HG03280 (cell line): ENCODE data around the gene CCDC85C.

Source experiments
- ATAC-seq: cut with Tn5 transposase; IDR thresholded peaks from one replicate; pipeline ENCODE4 v1.9.1; 2021; ENCODE audit warnings: mild to moderate bottlenecking, moderate library complexity; ENCODE audit not compliant: unreplicated experiment

The CCDC85C gene

DNA sequence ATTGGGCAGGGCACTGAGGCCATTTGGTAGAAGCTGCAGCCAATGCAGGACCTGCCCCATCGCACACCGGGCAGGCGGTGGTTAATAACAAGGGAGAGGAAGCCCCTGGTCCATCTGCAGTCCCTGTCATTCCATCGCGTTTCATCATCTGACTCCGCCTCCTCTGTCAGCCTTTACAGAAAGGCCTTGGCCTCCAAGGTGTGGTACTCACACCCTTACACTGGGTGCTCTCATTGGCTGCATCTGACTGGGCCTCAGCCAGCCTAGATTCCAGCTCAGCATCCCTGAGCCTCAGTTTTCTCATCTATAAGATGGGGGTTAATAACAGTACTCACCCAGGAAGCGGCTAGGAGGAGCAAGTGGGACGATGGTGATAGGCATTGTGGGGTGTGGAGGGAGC is 26.2 kb upstream of the CCDC85C start:
- no peak for ATAC-seq

DNA sequence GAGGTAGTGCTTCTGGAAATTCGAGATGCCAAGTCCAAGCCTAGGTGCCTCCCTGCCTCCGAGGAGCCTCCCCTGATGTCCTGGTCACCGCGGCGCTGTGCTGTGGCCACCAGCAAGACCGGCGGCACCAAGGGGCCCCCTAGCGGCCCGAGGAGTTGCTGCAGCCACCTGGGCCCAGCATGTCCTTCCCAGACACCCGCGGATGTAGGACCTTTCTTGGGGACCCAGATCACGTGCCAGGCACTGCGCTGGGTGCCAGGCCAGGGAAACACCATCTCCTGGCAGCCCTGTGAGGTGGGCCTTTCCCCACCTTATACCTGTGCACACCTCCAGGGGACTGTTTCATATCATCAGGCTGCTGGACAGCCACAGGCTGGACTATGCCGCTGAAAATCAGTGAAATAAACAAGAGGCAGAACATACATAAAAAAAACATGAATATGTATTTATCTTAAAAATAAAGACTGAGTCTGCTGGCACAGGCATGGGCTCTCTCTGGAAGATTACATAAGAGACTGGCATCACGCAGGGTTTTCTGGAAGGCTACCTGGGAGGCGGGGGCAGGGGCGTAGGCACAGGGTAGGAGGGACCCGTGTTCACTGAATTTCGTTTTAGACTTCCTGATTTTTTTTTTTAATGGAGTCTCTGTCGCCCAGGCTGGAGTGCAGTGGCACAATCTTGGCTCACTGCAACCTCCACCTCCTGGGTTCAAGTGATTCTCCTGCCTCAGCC is 25.0 kb upstream of the CCDC85C start:
- ATAC-seq, result peak; percentile 64

DNA sequence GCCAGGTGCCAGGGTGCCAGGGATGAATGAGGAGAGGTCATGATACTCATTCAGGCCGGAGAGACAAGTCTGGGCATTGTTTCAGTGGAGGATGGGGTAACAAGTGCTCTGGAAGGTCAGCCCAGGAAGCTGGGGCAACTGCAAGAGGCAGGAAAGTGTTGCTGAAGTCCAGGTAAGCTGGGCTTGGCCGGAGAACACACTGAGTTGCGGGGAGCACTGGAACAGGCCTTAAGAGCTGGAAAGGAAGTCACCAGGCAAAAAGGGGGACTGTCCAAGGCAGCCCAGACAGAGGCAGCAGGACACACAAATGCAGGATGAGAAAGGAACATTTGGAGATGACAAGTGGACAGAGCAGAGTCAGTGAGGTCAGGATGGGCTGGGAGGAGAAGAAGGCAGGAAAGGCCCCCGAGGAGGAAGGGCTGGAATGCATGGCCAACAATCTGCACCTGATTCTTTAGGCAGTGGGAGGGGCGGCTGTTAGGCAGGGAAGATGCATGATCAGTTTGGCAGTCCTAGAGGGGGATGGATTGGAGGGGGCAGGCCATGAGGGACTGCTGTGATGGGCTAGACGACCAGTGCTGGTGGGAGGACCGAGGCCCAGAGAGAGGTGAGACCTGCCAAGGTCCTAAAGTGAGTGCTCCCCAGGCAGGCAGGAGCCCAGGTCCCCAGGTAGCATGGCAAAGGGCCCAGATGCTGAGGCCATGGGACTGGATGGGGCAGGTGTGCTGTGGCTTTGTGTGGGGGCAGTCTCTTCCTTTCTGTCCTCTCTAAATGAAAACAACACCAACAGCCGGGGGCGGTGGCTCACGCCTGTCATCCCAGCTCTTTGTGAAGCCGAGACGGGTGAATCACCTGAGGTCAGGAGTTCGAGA is 23.7 kb upstream of the CCDC85C start:
- ATAC-seq, result no peak

DNA sequence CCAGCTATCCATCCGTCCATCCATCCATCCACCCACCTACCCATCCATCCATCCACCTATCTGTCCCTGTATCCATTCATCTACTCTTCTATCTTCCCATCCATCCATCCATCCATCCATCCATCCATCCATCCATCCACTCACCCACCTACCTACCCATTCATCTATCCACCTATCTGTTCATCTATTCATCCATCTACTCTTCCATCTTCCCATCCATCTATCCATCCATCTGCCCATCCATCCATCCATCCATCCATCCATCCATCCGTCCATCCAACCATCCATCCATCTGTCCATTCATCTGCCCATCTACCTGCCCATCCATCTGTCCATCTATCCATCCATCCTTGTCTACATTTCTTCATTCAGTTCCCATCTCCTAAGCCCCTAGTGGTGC is 23.1 kb upstream of the CCDC85C start:
- ATAC-seq, result no peak

DNA sequence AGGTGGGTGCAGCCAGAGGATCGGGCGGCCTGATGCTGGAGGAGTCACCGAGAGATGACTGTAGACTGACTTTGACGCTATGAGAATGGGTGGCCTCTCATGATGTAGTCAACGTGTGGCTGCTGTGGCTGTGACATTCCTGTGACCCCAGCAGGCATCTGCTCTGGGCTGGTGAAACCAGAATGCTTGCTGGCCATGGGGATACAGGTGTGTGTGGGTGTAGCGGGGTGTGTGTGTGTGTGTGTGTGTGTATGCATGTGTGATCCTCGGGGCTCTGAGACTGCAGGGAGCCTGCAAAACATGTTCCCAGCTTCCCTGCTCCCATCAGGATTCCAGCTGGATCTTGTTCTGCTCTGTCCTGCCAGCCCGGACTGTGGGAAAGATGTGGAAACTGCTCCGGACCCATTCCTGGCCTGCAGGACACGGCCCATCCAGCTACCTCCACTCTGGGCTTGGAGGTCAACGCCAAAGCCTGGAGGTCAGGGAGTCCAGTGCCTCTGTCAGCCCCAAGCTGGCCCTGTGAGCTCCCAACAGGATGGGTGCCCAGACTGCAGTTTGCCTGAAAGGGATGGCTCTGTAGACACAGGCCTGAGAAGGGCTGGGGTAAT is 22.1 kb upstream of the CCDC85C start:
- no peak for ATAC-seq

DNA sequence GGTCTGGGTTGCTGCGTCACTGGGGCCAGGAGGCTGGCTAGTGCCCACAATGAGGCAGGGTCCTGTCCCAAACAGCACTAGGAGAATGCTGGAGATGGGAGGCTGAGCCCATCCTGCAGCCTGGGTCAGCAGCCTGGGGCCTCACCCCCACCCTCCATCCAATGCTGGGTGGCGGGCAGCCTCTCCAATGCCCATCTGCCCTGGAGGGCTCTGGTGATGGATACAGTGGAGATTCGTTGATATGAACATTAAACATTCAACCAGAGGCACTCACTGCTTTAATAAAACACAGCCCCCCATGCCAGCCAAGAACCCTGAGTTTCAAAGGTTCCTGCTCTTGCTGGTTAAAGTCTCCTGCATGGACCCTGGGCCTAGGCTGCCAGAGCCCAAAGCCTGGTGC is 21.5 kb upstream of the CCDC85C start:
- ATAC-seq, result no peak

DNA sequence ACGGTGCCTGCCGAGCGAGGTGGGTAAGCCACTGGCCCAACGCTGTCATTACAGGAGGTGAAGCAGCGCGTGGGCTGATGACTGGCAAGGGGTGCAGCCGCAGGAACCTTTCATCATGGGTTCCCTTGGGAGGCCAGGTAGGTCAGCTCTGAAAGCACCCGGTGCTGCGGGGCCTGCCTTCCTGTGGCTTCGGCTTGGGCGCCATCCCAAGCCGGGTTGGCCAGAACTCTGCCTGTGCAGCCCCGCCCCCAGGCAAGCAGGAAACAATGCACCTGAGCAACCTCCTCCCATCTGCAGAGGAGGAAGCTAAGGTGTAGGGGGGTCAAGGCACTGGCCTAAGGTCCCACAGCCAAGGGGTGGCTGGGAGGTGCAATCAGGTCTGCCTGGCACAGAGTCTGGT is 21.0 kb upstream of the CCDC85C start:
- ATAC-seq, result no peak

DNA sequence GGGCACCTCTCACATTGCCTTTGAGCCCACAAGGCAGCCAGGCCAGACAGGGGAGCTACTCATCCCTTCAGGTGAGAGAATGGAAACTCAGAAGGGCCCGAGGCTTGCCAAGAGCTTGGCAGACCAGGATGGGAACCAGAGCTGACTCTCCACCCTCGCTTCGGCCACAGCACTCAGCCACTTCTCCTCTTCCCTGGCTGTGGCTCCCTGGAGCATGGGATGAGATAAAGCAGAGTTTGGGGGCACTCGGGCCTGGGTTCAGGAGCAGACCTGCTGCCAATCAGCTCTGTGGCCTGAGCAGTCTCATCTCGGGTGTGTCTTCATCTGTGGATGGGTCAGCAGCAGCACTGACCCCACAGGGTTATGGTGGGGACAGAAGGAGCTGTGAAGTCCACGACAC is 20.0 kb upstream of the CCDC85C start:
- ATAC-seq, result no peak

DNA sequence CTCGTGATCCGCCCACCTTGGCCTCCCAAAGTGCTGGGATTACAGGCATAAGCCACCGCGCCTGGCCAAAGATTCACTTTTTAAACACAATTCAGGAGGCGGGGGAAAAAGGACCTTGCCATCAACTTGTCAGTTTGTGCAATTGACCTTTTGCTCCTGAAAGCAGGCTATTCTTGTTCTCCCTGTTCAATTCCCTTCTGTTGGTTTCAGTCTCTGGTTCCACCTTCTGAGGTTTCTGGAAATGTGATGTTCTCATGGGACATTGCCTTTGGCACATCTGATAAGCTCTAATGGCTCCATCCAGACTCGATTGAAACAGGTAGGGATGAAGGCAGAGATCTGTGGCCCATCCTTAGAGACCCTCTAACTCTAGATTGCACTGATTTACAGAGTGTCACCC is 17.9 kb upstream of the CCDC85C start:
- ATAC-seq, result no peak

DNA sequence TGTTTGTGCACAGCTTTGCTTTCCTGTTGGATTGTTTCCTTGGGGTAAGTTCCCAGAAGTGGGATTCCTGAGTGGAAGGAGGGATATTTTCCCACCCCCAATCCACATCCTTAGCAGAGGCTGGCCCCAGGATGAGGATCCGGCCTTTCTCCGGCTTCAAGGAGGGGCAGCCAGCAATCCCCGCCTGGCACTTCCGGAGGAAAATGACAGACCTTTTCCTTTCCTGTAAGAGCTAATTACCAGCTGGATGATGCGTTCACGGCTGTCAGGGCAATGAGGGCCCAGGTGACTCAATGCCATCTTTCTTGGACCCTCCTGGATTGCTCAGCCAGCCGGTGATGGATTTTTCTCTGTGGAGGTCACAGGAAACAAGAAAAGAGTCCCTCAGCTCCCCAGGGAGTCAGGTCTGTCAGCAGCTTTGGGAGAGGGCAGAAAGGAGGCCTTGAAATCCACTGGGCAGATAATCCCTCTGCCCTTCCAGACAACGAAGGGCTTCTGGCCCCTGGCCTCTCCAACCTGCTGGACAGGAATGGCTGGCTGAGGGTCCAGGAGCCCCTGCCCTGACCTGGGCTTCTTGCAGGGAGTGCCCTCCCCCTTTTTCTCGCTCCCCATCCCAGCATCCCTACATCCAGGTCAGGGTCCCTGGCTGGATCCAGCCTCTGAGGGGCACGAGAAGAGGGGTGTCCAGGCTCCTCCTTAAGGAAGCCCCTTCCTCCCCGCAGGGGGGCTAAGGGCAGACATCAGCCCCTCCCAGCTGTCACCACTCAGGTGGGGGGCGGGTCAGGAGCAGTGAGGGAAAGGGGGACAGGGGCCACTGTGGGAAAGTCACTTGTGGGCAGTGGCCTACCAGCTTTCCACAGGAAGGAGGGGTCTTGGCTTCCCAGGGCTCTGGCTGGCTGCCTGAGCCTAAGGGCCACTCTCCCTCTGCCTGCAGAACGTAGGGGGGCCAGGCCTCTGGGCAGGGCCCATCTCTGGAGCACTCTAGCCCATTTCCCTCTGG is 16.1 kb upstream of the CCDC85C start:
- ATAC-seq, result no peak

DNA sequence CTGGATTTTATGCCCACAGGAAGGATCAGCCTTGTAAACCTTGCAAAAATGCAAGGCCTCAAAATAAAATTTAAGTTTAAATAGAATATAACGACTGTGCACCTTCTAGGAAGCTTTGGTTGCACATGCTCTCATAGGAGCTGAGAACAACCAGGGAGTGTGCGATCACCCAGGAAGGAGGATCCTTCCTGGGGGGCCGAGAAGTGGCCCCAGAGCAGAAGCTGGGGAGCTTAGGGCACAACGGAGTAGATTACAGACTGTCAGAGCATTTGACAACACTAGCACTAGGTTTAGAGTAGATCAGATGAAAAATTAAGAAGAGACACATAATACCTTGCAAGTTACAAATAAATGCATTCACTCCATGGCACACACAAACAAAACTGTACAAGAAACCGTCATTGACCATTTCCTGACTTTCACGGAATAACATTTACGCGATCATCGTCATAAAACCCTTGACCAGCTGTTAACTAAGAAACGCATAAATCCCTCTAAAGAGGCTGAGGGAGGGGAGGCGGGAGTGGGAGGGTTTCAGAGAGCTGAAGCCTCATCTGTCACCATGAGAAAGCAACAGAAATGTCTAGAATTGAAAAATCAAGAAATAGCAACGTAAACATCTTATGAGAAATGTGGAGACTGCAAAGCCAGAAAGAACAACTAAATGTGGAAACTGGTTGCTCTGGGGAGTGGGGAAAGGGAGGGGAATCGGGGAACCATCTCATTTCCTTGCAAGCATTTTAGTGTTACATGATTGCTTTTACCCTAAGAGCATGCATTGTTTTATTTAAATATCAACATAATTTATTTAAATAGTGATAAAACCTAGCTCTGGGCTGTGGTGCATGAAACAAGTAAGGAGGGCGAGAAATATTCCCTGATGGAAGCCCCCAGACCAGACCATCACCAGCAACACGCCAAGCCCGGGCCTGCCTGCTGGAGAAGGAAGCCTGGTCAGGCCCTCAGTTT is 13.1 kb upstream of the CCDC85C start:
- no peak for ATAC-seq

DNA sequence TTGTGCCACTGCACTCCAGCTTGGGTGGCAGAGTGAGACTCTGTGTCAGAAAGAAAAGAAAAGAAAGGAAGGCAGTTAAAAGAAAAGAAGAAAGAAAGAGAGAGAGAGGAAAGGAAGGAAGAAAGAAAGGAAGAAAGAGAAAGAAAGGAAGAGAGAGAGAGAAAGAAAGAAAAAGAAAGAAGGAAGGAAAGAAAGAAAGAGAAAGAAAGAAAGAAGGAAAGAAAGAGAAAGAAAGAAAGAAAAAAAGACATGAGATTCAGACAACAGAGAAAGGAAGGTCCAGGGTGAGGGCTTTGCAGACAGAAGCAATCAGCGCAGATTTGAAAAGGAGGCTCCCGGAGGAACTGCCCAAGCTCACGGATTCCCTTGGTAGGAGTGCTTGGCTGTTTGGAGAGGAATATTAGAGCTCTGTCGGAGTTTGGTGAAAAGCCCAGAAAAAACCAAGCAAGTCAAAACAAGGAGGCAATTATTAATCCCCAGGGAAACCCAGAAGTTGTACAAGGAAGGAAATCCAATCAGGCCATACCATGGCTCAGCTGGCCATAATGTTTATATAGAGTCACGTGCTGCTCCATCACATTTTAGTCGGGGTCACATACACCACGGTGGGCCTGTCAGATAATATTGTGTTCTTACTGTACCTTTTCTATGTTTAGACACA is 11.6 kb upstream of the CCDC85C start:
- no peak for ATAC-seq

DNA sequence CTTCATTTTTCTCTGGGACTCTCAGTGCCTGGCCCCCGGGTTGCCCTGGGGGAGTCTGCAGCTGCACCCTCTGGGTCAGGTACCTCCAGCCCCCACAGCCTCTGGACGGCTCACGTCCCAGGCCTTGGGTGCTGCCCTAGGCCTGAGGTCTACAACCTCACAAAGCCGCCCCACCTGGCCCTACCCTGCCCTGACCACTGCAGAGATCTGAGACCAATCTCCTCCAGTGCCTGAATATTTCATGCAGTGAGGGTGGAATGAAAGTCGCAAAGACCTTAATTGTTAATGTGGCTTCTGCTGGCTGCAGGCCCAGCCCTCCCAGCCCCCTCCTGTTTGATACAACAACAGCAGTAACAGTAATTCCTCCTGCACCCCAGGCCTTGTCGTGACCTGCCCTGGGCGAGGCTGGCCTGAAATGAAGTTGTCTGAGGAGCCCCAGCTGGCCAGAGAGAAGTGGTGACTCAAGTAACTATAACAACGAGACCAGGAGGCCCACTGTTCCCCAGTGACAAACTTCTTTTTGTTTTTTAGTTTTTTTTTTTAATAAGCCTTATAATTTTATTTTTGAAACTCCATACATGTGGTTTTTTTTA is 8.8 kb upstream of the CCDC85C start:
- ATAC-seq, result no peak

DNA sequence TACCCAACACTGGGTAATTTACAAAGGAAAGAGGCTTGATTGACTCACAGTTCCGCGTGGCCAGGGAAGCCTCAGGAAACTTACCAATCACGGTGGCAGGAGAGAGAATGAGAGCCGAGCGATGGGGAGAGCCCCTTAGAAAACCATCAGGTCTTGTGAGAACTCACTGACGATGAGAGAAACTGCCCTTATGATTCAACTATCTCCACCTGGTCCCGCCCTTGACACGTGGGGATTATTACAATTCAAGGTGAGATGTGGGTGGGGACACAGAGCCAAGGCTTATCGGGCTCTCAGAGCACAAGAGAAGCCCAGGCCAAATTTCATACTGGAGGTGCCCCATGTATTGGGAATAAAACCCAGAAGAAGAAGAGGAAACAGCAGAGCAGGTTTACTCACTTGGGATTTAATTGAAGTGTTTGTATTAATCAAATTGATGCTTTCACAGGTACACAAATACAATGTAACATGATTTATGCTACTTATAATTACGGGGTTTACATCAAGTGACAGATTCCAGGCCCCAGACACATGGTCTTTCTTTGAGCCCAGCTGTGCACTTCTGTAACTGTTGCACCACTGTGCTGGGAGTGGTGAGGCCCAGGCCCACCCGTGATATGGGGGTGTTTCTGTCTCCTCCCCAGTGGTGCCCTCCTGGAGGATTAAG is 8.2 kb upstream of the CCDC85C start:
- ATAC-seq, result no peak

DNA sequence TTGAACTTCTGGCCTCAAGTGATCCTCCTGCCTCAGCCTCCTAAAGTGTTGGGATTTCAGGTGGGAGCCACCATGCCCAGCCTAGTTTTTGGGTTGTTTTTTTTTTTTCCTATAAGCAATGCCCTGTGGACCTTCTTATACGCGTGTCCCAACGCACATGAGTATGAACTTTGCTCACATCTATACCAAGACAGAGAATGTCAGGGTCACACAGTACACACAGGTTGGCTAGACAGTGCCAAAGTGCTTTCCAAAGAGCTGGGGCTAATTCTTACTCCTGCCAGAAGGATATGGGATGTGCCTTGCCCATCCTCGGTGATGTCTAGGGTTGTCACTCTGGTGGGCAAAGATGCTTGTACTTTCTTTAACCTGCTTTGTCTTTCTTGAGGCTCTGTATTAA is 7.6 kb upstream of the CCDC85C start:
- ATAC-seq, result no peak

DNA sequence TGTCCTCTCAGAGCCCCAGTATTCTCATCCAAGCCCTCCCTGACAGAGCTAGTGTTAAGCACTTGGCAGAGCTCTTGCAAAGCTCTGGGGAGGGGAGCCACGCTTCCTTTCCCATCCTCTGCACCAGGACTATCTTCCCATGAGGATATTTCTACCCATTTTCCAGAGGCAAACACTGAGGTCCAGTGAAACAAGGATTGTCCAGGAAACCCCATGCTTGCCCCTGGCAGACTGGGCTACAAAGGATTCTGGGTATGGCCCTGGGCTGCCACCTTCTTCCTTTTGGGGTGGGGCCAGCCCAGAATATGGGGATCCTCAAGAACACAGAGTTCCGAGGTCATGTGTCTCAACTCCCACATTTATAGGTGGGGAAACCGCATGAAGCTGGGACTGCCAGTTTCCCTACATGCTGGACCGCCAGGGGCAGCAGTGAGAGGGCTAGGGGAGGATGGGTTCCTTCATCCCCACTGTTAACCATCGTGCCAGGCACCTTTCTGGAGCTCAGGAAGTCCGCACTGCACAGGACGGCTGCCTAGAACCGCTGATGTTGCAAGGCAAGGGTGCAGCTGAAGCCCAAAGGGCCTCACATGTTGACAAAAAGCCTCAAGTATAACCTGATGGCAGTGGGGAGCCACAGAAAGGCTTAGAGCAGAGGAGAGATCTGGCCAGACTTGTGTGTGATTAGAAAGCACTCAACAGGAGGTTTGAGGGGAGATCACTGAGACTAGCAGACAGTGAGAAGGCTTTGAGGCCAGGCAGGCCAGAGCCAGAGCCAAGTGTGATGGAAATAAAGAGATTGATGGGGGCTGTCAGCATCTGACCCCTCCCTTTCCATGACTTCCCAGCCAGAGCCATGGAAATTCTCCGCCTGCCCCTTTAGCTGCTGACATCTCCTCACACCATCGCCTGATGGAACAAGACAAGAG is 5.5 kb upstream of the CCDC85C start:
- ATAC-seq, result no peak

DNA sequence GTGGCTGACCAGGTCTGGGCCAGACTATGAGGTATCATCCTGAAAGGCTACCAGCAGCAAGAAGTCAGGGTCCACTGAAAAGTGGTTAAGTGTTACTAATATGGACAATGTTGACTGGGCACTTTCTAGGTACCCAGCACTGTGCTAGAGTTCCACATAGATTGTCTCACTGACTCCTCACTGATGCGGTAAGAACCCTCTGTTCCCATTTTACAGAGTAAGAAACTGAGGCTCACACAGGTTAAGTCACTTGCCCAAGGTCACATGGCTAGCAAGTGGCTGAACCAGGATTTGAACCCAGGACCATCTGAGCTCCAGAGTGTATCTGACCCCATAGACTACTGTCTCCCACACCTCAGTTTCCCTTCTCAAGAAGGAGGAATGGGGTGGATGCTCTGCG is 4.6 kb upstream of the CCDC85C start:
- ATAC-seq, result no peak
